ENCODE results near the gene EIF2B5.
A peak's percentile ranks its signal among the peaks of the same experiment; 100 is the strongest.
"Not testable (repeated sequence)": the region's sequence is repeated elsewhere in the genome, so short reads cannot be mapped to it uniquely, and the experiment has no call there.

The EIF2B5 gene

GRCh38 chr3:184135149-184135910 is at the start of gene EIF2B5:
TSS of gene EIF2B5 (plus strand) at chr3:184135358. CDS start at chr3:184135386, 28 bp downstream.
- DNase-seq (ENCODE audit: low read depth in 2 of 2): peak; percentile 77 to 86

- DNase-seq (ENCODE audit: low read depth in 2 of 2): no peak
Observed at GRCh38 chr3:184085389-184085852, 49.7 kb upstream of the EIF2B5 start.

GRCh38 chr3:184092199-184092598 is 43.0 kb upstream of the EIF2B5 start:
- DNase-seq (ENCODE audit: low read depth in 2 of 2): no peak

- DNase-seq (ENCODE audit: low read depth in 2 of 2): no peak
Observed at GRCh38 chr3:184096811-184097383, 38.3 kb upstream of the EIF2B5 start, which contains the start of gene HTR3E. TSS of gene HTR3E (plus strand) at chr3:184097064. CDS start at chr3:184097530, 466 bp downstream.

- DNase-seq (ENCODE audit: low read depth in 2 of 2): no peak
Observed at GRCh38 chr3:184097556-184097955, 37.6 kb upstream of the EIF2B5 start.

- DNase-seq (ENCODE audit: low read depth in 2 of 2): no peak
Observed at GRCh38 chr3:184099806-184100686, 35.1 kb upstream of the EIF2B5 start.

- no peak for DNase-seq (ENCODE audit: low read depth in 2 of 2)
Observed at GRCh38 chr3:184110316-184110725, 24.8 kb upstream of the EIF2B5 start.

- DNase-seq (ENCODE audit: low read depth in 2 of 2): no peak
Observed at GRCh38 chr3:184116017-184116416, 19.1 kb upstream of the EIF2B5 start.

- no peak for DNase-seq (ENCODE audit: low read depth in 2 of 2)
Observed at GRCh38 chr3:184117636-184118035, 17.5 kb upstream of the EIF2B5 start.

- DNase-seq (ENCODE audit: low read depth in 2 of 2): not testable (repeated sequence)
Observed at GRCh38 chr3:184121031-184121430, 14.1 kb upstream of the EIF2B5 start.

- DNase-seq (ENCODE audit: low read depth in 2 of 2): no peak
Observed at GRCh38 chr3:184126006-184126405, 9.2 kb upstream of the EIF2B5 start.

GRCh38 chr3:184129012-184129411 is 6.1 kb upstream of the EIF2B5 start:
- DNase-seq (ENCODE audit: low read depth in 2 of 2): no peak

- DNase-seq (ENCODE audit: low read depth in 2 of 2): no peak
Observed at GRCh38 chr3:184132945-184133344, 2.2 kb upstream of the EIF2B5 start.

- DNase-seq (ENCODE audit: low read depth in 2 of 2): peak; percentile 54 to 56
Observed at GRCh38 chr3:184133840-184134745, 1.1 kb upstream of the EIF2B5 start.

- DNase-seq (ENCODE audit: low read depth in 2 of 2): no peak
Observed at GRCh38 chr3:184134746-184135148, 411 bp upstream of the EIF2B5 start.

- DNase-seq (ENCODE audit: low read depth in 2 of 2): no peak
Observed at GRCh38 chr3:184135911-184136260, 728 bp downstream of the EIF2B5 start.

GRCh38 chr3:184140436-184140835 is 5.3 kb downstream of the EIF2B5 start:
- no peak for DNase-seq (ENCODE audit: low read depth in 2 of 2)

- no peak for DNase-seq (ENCODE audit: low read depth in 2 of 2)
Observed at GRCh38 chr3:184142199-184142598, 7.0 kb downstream of the EIF2B5 start.

- DNase-seq (ENCODE audit: low read depth in 2 of 2): no peak
Observed at GRCh38 chr3:184143327-184143726, 8.2 kb downstream of the EIF2B5 start.

GRCh38 chr3:184144505-184144904 is 9.3 kb downstream of the EIF2B5 start:
- DNase-seq (ENCODE audit: low read depth in 2 of 2): no peak

GRCh38 chr3:184145111-184145524 is 10.0 kb downstream of the EIF2B5 start:
- no peak for DNase-seq (ENCODE audit: low read depth in 2 of 2)
